Fibroblast of pulmonary artery (primary cell): Measurements from ENCODE around the gene SRD5A1.
A peak's percentile ranks its signal among the peaks of the same experiment; 100 is the strongest.

Experiments
- DNase-seq: peaks from one replicate; pipeline ENCODE4 v3.0.0-alpha.2; 2010; ENCODE audit warnings: low read depth
- H3K4me3 ChIP-seq: replicated peaks from 2 replicates; pipeline ENCODE4 v1.5.1; 2011; ENCODE audit warnings: low read depth, mild to moderate bottlenecking, control low read depth, low read length, moderate library complexity
- CTCF ChIP-seq: IDR thresholded peaks from 2 replicates; pipeline ENCODE4 v1.5.1; 2011; ENCODE audit warnings: mild to moderate bottlenecking, control low read depth, low read length, inconsistent platforms; ENCODE audit errors: missing control alignments

Gene SRD5A1

GRCh38 chr5:6632888-6633468 is at the start of gene SRD5A1, which contains the start of gene NSUN2:
Gene SRD5A1 (plus strand): TSS chr5:6633440. CDS start chr5:6633577, 137 bp downstream.
Gene NSUN2 (minus strand): TSS chr5:6633044. CDS start chr5:6632979, 65 bp downstream.
- TF ChIP-seq CTCF: no peak
- DNase-seq: peak; percentile 92
- peak within 1 kb of the TSS; percentile 76 for H3K4me3 ChIP-seq

GRCh38 chr5:6584101-6584645 is 49.1 kb upstream of the SRD5A1 start:
- TF ChIP-seq CTCF: no peak

GRCh38 chr5:6584727-6585126 is 48.5 kb upstream of the SRD5A1 start:
- no peak for DNase-seq
- no peak for TF ChIP-seq CTCF
- H3K4me3 ChIP-seq: no peak overlapping the region

More at GRCh38 chr5:6584101-6584645, 49.1 kb upstream of the SRD5A1 start:
- DNase-seq: no peak
- no peak overlapping the region for H3K4me3 ChIP-seq

- no peak for TF ChIP-seq CTCF
- no peak overlapping the region for H3K4me3 ChIP-seq
- no peak for DNase-seq
Observed at GRCh38 chr5:6585168-6585567, 48.1 kb upstream of the SRD5A1 start.

GRCh38 chr5:6585939-6586646 is 47.1 kb upstream of the SRD5A1 start:
- no peak for DNase-seq
- no peak overlapping the region for H3K4me3 ChIP-seq
- TF ChIP-seq CTCF: no peak

GRCh38 chr5:6586647-6587042 is 46.6 kb upstream of the SRD5A1 start:
- DNase-seq: no peak
- TF ChIP-seq CTCF: no peak
- no peak overlapping the region for H3K4me3 ChIP-seq
